ENCODE measurements around the gene SLC36A4.
"Not testable (repeated sequence)": the region's sequence is repeated elsewhere in the genome, so short reads cannot be mapped to it uniquely, and the experiment has no call there.

The SLC36A4 gene

DNA sequence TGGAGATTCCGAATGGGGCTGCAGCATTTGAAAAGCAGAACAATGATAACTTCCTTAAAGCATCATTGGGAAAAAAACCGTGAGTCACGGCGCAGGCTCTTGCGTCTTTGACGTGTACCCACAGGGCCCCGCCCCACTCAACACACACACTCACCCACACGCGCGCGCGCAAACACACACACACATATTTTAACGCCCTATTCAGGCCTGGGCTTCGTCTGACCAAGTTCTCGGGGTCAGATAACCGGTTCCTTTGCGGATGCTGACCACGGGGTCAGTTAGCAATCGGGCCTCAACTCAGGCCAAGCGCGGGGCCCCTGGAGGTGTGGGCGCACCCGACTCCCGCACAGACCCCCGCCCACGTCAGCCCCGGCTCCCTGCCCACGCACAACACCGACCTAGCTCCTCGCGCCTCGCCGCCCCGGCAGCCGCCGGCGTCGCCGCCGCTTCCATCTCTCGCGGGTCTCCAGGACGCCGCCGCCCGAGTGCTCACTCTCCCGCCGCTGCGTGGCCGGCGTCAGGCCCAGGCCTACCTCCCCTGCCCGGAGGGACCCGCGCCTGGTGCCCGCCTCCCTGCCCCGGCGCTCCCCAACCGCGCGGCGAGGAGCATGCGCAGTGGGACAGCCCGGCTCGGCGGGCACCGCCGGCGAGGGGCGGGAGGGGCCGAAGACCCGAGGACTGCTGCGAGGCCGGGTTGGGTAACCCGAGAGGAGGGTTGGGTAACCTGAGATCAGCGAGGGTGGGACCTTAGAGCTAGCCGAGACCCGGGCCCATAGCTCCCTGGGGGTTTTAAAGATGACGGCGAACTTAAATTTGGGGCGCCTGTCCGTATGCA, at the start of gene SLC36A4:
Gene SLC36A4, minus strand, starts transcription at position 612 of the 835 bp plus-strand sequence. Its CDS starts 159 bp downstream, at position 453.
- peak; percentile 83 for DNase-seq

DNA sequence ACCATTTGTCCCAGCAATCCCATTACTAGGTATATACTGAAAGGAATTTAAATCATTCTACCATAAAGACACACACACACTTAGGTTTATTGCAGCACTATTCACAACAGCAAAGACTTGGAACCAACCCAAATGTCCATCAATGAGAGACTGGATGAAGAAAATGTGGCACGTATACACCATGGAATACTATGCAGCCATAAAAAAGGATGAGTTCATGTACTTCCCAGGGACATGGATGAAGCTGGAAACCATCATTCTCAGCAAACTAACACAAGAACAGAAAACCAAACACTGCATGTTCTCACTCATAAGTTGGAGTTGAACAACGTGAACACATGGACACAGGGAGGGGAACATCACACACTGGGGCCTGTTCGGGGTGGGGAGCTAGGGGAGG, 49.0 kb upstream of the SLC36A4 start:
- DNase-seq: not testable (repeated sequence)

DNA sequence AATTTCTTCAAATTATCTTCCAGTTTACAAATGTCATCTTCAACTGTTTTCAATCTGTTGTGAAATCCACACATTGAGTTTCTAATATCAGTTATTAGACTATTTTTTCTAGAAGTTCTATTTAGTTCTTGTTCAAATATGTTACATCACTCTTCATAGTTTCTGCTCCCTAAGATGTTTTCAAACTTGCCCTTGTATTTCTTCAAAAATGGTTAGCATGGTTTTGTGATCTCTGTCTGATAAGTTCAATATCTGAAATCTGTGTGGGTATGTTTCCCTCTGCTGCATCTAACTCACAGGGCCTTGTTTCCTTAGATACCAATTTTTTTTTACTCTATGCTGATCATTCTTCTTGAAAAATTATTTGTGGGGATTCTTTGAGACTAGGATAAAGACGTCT, 46.2 kb upstream of the SLC36A4 start:
- DNase-seq: no peak

DNA sequence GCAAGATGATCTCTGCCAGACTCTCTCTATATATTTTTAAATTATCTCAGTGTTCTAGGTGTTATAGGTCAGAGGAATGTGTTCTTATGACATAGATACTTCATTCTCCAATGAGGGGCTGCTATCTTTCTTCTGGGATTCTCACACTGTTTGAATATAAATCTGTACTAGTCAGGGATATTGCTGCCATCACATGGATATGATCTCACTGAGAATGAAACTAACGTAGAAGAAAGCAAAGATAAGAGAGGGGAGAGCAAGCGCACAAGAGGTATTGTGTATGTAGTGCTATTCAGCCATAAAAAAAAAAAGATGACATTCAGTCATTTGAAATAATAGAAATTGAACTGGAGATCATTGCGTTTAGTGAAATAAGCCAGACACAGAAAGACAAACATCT, 42.2 kb upstream of the SLC36A4 start:
- DNase-seq: no peak

DNA sequence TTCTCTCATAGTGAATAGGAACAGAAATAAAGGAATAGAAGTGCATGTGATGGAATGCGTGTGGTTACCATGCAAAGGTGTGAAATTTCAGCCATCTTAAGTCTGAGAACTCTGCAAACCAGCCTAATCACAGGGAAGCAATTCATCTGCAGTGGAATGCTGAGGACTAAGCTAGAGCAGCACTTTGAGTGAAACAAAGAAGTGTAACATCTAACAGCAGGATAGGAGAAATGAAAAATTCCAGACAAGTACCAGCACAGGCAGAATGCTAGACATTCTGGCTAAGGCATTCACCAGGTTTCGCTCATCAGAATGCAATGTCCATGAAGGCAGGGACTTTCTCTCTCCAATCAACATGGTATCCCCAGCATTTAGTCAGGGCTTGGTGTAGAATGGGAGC, 41.2 kb upstream of the SLC36A4 start:
- DNase-seq: no peak

DNA sequence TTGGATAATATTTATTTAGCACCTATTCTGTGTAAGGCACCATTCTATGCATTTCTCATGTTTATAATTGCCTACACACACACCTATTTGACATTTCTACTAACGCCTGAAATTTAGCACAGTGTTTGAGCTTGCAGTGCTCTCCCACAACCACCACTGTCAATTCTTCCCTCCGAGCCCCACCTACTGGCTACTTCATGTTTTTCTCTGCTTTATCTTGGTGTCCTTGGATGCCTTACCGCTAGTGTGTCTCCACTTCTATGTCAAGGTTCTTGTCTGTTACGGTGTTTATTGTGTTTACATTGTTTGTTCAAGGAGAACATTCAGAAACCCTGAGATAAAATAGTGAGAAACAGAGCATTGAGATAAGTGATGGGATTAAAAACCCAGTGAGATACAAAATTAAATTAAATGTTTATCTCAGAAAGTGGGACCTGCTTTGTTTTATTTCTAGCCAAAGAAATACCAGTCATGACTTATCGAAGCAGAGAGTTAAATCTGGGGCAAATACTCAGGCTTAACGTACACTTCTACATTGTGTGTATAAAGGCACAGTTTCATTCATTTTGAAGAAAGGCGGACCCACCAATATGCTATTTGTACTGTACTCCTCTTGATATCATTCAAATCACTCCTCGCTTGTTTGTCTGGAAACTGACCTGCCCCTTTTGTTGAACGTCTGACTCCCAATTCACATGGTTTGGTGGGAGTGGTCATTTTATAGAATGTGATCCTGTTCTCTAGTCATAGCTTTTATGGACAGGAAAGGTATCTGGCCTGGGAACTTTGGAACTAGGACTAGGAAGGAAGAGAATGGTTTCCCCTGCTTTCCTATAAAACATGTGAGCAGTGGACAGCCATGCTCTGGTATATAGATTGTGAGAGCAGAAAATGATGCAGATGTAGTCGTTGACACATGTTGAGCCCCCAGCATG, 39.2 kb upstream of the SLC36A4 start:
- no peak for DNase-seq

DNA sequence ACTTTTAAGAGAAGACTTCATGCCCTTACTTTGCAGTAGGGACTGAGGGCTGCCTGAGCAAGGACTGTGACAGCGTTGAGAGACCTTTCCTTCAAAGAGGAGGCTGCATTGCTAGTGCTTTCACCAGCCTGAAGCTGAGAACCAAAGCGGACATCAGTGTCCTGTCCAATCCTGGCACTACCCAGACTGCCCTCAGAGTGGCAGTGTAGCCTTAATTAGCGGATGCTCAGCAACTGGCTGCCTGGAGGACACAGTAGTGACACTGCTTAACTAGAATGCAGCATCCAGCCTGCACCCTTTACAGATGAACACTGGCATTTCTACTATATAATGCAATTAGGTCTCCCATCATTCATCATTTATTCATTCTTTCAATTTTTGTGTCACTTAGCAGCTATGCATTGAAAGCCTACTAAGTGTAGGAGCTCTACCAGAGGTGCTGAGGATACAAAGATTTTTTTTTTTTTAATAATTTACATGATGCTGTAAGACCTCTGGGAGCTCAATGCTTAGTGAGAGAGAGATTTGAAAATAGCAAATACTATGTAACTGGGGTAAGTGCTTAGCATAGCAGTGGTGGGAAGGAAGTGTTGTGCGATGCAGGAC, 36.9 kb upstream of the SLC36A4 start:
- peak; percentile 55 for DNase-seq

DNA sequence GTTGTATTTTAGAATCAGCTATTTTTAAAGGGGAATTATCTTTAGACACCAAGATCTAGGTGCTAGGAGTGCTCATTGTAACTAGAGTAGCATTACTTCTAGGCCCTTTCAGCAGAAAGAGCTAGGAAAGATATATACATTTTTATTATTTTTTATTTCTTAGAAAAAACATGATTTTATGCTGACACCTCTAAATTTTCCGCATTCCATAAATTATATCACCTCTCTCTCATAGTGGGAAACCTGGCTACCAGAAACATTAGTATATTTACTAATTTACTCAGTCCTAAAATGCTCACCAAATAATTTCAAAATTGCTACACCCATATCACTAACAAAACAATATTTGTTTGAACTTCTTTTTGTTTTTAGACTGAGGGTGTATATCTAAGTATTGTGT, 32.1 kb upstream of the SLC36A4 start:
- no peak for DNase-seq

DNA sequence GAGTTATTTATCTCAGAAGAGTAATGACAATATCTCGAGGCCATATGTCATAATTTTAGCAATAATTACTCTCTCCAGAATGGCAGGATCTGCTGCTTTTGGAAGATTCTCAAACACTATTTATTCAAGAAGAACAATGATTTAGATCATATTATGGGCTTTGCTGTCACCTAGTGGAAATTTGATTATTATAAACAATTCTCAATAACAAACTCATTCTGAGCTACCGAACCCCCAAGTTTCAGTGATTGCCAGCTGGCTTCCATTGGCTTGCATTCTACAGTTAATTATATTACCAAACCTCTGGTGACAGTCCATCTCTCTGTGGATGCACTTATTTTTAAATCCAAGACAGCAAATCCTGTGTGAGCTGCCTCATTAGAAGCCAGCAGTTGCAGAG, 27.9 kb upstream of the SLC36A4 start:
- no peak for DNase-seq

DNA sequence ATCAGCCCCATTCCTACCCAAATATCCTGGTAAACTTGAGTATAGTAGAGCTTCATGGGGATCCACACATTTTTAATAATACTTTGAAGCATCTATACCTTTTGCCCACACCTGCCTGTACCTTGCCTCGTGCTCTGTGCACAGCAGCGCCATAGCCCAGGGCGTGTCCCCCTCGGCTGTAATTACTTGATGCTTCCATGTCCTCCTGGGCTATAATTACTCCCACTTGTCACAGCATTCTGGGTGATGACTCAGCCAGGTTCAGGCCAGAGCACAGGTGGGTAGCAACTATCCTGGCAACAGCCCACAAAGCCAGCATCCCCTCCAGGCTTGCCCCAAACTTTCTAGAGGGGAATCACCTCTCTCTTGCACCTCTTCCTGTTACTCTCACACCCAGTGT, 23.7 kb upstream of the SLC36A4 start:
- no peak for DNase-seq

DNA sequence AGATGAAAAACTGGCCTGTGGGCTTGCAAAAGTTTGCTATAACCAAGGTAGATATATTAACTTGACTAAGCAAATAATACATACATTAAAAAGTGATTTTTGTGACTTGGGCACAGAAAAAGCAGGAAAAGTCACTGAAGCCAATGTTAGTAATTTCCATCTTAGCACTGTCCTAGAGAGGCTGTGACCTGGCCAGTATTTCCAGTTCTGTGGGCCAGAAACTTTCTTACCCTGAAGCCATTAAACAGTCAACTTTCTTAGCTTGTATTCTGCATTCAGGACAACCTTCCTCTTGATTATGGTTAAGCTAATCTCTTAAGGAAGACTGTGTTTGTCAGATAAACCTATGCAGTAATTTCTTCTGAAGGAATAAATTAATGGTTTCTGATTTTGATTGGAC, 22.3 kb upstream of the SLC36A4 start:
- DNase-seq: no peak

DNA sequence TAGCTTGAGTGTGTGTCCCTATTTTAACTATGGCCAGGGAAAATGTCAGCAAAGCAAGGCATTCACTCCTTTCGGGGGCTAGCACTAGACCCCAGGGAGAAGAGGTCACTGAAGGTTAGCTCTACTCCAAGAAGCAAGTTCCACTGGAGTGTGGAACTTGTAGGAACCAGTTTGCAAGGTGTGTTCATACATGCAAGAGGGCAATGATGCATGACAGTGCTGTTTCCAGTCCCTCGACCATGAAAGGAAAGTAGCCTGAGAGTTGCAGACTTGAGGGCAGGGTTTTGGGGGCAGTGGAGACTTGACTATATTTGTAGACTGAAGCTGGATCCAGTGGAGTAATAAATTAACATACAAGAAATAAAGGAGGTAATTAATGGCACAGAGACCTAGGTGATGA, 21.6 kb upstream of the SLC36A4 start:
- no peak for DNase-seq

DNA sequence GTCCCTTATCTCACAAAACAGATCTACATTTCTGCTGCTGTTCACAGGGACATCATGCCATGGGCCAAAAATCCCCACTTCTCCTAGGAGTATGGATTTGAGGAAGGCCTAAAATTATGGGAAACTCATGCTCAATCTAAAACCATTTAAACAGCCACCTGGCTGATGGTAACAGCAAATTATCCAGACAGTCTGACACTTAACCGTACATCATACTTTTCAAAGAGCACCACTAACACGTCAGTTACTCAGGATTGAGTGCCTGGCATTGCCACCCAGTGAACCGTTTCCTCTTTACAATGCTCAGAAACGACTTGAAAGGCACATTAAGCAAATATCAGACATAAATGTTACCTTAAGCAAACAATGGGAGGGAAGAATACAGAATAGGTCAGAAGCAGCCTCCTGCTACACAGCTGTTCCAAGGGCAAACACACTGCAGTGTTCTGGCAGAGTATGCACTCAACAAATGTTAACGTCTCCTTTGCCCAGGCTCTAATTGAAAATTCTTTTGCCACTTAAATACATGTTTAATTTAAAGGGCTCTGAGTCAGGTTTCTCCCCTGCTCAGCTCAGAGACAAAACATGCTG, 18.8 kb upstream of the SLC36A4 start:
- DNase-seq: no peak

DNA sequence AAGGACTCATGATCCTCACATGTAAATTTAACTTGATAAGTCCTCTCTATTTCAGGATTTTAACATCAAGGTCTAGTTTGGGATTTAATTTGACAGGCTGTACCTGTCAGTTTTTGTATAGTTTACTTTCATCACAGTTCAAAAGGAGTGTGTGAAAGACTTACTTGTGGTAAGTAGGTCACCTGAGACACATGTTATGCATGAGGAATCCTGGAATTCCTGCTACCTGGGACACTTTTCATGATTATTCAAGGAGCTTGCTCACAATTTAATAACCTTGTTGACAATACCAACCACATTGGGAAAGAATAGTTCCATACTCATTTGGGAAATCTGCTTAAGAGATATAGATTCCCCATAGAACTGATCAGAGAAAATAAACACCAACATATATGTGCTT, 15.8 kb upstream of the SLC36A4 start:
- DNase-seq: no peak

DNA sequence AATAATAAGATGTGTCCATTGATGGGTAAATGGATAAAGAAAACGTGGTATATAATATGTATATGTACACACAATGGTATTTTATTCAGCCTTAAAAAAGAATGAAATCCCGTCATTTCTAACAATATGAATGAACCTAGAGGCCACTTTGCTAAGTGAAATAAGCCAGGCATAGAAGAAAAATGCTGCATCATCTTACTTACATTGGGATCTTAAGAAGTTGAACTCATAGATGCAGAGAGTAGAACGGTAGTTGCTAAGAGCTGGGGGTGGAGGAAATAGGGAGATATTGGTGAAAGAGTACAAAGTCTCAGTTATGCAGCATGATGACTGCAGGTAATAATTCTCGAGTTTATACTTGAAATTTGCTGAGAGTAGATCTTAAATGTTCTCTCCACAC, 14.3 kb upstream of the SLC36A4 start:
- no peak for DNase-seq

DNA sequence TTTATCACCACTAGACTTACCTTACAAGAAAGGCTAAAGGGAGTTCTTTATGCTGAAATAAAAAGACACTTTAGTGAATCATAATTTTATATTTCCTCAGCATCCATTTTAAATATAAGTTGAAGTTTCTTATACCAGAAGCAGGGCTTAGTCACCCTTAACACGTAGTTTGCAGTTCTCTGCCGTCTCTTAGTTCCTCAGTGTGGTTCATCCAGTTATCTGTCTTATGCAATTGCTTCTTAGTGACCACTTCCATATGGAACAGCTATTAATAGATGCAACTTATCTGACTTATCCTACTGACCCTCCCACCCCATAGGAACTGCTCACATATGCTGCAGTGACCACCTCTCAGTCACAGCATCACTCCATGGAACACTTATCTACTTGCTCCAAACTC, 11.7 kb upstream of the SLC36A4 start:
- no peak for DNase-seq

DNA sequence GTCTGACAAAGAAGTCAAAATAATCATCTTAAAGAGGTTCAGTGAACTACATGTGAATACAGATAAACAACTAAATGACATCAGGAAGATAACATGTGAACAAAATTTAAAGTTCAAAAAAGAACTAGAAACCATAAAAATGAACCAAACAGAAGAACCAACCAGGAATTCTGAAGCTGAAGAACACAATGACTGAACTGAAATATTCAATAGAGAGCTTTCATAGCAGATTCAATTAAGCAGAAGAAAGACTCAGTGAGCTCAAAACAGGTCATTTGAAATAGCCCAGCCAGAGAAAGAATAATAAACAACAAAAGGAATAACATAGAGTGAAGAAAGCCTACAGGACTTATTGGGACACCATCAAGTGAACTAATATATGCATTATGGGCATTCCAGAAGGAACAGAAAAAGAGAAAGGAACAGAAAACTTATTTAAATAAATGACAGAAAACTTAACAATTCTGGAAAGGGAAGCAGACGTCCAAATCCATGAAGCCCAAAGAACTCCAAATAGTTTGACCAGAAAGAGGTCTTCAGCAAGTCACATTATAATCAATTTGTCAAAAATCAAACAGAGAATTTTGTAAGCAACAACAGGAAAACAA, 11.0 kb upstream of the SLC36A4 start:
- DNase-seq: no peak

DNA sequence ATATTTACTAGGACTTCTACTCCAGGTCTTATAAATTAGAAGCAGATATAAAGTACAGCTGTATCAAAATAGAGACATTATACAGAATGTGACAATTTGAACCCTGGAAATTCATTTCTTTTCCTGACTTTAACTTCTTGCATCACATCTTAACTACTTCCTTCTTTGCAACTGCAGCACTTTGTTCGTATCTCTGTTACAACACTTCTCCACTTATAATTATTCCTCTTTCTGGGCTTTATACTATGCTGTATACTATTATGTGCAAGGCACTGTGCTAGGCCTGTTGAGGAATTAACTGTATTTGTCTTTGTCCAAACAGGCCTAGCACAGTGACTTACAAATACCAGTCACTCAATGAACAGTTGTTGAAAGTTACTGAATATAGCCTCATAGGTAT, 1.8 kb upstream of the SLC36A4 start:
- DNase-seq: no peak

DNA sequence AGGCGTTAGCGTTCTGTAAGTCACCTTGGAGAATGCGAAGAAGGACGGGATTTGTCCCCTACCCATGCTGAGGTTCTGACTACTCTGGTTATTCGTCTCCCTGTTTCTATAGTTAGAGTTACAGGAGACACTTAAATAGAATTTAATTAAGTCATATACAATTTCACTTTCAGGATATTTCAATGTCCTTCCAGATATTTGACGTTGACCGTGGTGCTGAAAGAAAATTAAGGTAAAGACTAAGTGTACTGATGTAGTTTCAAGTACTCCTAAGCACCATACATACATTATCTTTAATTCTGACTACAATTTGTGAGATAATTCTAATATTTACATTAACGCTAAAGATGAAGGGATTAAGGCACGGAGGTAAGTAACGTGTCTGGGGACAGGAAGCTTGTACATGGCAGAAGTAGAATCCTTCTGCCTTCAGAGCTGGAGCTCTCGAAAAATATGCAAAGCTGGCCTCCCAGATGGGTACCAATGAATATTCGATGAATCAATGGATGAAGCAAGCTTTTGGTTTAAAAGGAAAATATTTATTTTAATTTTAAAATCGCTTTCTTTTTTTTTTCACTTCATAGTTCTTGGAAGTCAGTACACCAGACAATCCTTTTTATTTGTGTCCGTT, 539 bp upstream of the SLC36A4 start:
- DNase-seq: no peak

DNA sequence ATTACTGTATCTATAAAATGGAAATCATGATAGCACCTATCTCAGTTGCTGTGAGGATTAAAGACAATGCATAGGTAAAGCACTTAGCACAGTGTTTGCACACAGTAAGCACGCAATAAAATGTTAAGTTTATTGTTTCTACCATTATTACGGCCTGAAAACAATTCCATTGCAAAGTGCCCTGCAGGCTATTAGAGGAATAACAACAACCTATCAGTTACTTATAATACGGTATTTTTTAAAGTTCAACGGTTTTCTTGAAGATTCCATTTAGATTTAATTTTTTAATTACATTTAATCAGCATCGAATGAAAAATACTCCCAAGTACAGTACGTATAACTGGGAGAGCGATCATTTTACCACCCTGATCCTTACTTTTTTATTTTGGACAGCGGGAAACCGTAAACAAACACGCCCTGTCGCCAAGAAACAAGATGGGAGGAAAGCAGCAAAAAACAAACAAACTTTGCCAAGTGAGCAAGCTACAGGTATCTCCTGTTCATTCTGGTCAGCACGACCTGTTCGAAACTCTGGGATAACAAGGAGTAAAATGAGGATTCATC, 893 bp downstream of the SLC36A4 start:
- no peak for DNase-seq

DNA sequence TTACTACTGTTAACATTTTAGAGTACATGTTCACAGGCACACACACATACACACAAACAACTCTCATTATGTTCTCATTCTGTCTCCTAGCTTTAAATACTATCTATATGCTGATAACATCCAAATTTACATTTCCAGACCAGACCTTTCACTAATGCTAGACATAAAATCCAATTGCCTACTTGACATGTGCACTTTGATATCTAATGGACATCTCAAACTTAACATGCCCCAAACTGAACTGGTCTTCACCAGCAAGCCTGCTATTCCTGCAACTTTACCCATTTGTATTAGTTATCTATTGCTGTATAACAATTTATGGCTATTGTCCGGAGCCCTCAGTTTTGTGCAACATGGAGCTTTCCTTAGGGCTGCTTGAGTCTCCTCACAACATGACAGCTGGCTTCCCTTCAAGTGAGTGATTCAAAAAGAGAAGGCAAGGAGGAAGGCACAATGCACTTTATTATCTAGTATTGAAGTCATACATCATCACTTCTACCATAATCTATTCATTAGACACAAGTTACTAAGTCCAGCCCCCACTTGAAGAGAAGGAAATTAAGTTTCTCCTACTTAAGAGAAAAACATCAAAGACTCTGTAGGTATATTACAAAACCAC, 3.0 kb downstream of the SLC36A4 start:
- no peak for DNase-seq

Data from stimulated activated naive CD4-positive, alpha-beta T cell treated with Interleukin-2 at 50 U/mL for 16 hours (primary cell).